HEK293 (cell line): Measurements from ENCODE around the gene STX11.

Experiments
- KLF1 ChIP-seq: fragments of 450-650 bp; formaldehyde crosslinking; IDR thresholded peaks from 2 replicates; pipeline ENCODE4 v1.5.1; 2016; ENCODE audit warnings: missing biosample characterization, missing genetic modification characterization
- PRDM1 ChIP-seq: fragments of 450-650 bp; formaldehyde crosslinking; IDR thresholded peaks from 2 replicates; pipeline ENCODE4; 2016; ENCODE audit warnings: missing biosample characterization, missing genetic modification characterization
- WT1 ChIP-seq: fragments of 450-650 bp; formaldehyde crosslinking; IDR thresholded peaks from 2 replicates; pipeline ENCODE4 v1.5.1; 2016; ENCODE audit warnings: missing biosample characterization, missing genetic modification characterization
- ZNF23 ChIP-seq: fragments of 450-650 bp; formaldehyde crosslinking; IDR thresholded peaks from 2 replicates; pipeline ENCODE4 v1.5.1; 2016; ENCODE audit warnings: missing biosample characterization, missing genetic modification characterization, borderline replicate concordance
- ZNF266 ChIP-seq: fragments of 450-650 bp; formaldehyde crosslinking; IDR thresholded peaks from 2 replicates; pipeline ENCODE4 v1.5.1; 2016; ENCODE audit warnings: missing biosample characterization, missing genetic modification characterization, low read depth
- ZNF354C ChIP-seq: fragments of 450-650 bp; formaldehyde crosslinking; IDR thresholded peaks from 2 replicates; pipeline ENCODE4 v1.5.1; 2016; ENCODE audit warnings: missing biosample characterization, missing genetic modification characterization, low read depth, borderline replicate concordance
- ZNF404 ChIP-seq: fragments of 450-650 bp; formaldehyde crosslinking; IDR thresholded peaks from 2 replicates; pipeline ENCODE4 v1.5.1; 2017; ENCODE audit warnings: missing biosample characterization, missing genetic modification characterization
- ZNF558 ChIP-seq: fragments of 450-650 bp; formaldehyde crosslinking; IDR thresholded peaks from 2 replicates; pipeline ENCODE4 v1.5.1; 2016; ENCODE audit warnings: missing biosample characterization, missing genetic modification characterization
- ZNF561 ChIP-seq: fragments of 450-650 bp; IDR thresholded peaks from 2 replicates; pipeline ENCODE4 v1.5.1; 2018; ENCODE audit warnings: missing biosample characterization, missing genetic modification characterization, borderline replicate concordance
- ZNF610 ChIP-seq: fragments of 450-650 bp; formaldehyde crosslinking; IDR thresholded peaks from 2 replicates; pipeline ENCODE4 v1.5.1; 2016; ENCODE audit warnings: missing biosample characterization, missing genetic modification characterization, borderline replicate concordance
- ZNF843 ChIP-seq: fragments of 450-650 bp; formaldehyde crosslinking; IDR thresholded peaks from 2 replicates; pipeline ENCODE4 v1.5.1; 2016; ENCODE audit warnings: missing biosample characterization, missing genetic modification characterization
- ZSCAN23 ChIP-seq: fragments of 450-650 bp; formaldehyde crosslinking; IDR thresholded peaks from 2 replicates; pipeline ENCODE4 v1.5.1; 2016; ENCODE audit warnings: missing biosample characterization, missing genetic modification characterization
- TF ChIP-seq, protein P1 (sequence below): fragments of 450-650 bp; formaldehyde crosslinking; IDR thresholded peaks from 2 replicates; pipeline ENCODE4 v1.5.1; 2016; ENCODE audit warnings: missing biosample characterization, missing genetic modification characterization
- TF ChIP-seq, protein P2 (sequence below): fragments of 450-650 bp; formaldehyde crosslinking; IDR thresholded peaks from 2 replicates; pipeline ENCODE4 v1.5.1; 2016; ENCODE audit warnings: missing biosample characterization, missing genetic modification characterization, low read depth

- TF ChIP-seq, protein P1, sequence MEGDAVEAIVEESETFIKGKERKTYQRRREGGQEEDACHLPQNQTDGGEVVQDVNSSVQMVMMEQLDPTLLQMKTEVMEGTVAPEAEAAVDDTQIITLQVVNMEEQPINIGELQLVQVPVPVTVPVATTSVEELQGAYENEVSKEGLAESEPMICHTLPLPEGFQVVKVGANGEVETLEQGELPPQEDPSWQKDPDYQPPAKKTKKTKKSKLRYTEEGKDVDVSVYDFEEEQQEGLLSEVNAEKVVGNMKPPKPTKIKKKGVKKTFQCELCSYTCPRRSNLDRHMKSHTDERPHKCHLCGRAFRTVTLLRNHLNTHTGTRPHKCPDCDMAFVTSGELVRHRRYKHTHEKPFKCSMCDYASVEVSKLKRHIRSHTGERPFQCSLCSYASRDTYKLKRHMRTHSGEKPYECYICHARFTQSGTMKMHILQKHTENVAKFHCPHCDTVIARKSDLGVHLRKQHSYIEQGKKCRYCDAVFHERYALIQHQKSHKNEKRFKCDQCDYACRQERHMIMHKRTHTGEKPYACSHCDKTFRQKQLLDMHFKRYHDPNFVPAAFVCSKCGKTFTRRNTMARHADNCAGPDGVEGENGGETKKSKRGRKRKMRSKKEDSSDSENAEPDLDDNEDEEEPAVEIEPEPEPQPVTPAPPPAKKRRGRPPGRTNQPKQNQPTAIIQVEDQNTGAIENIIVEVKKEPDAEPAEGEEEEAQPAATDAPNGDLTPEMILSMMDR: no peak
- TF ChIP-seq ZNF843 (tag by site-specific recombination) (no peak), PRDM1 (tag by site-specific recombination) (no peak), KLF1 (tag by site-specific recombination) (no peak), ZNF558 (no peak), ZNF354C (no peak), ZNF266 (tag by site-specific recombination) (no peak), ZNF610 (tag by site-specific recombination) (no peak), ZSCAN23 (tag by site-specific recombination) (no peak), WT1 (no peak), ZNF561 (tag by site-specific recombination) (no peak), ZNF23 (no peak), ZNF404 (no peak)
- TF ChIP-seq, protein P2, sequence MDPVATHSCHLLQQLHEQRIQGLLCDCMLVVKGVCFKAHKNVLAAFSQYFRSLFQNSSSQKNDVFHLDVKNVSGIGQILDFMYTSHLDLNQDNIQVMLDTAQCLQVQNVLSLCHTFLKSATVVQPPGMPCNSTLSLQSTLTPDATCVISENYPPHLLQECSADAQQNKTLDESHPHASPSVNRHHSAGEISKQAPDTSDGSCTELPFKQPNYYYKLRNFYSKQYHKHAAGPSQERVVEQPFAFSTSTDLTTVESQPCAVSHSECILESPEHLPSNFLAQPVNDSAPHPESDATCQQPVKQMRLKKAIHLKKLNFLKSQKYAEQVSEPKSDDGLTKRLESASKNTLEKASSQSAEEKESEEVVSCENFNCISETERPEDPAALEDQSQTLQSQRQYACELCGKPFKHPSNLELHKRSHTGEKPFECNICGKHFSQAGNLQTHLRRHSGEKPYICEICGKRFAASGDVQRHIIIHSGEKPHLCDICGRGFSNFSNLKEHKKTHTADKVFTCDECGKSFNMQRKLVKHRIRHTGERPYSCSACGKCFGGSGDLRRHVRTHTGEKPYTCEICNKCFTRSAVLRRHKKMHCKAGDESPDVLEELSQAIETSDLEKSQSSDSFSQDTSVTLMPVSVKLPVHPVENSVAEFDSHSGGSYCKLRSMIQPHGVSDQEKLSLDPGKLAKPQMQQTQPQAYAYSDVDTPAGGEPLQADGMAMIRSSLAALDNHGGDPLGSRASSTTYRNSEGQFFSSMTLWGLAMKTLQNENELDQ (tag by site-specific recombination): no peak
These were observed 45.8 kb upstream of the STX11 start for GRCh38 chr6:144104488-144104887.
